HG03565 (cell line): ENCODE data around the gene SH2B3.

Source experiments
- ATAC-seq: cut with Tn5 transposase; IDR thresholded peaks from one replicate; pipeline ENCODE4 v1.9.1; 2021; ENCODE audit warnings: mild to moderate bottlenecking, moderate library complexity; ENCODE audit not compliant: unreplicated experiment

Gene SH2B3

DNA sequence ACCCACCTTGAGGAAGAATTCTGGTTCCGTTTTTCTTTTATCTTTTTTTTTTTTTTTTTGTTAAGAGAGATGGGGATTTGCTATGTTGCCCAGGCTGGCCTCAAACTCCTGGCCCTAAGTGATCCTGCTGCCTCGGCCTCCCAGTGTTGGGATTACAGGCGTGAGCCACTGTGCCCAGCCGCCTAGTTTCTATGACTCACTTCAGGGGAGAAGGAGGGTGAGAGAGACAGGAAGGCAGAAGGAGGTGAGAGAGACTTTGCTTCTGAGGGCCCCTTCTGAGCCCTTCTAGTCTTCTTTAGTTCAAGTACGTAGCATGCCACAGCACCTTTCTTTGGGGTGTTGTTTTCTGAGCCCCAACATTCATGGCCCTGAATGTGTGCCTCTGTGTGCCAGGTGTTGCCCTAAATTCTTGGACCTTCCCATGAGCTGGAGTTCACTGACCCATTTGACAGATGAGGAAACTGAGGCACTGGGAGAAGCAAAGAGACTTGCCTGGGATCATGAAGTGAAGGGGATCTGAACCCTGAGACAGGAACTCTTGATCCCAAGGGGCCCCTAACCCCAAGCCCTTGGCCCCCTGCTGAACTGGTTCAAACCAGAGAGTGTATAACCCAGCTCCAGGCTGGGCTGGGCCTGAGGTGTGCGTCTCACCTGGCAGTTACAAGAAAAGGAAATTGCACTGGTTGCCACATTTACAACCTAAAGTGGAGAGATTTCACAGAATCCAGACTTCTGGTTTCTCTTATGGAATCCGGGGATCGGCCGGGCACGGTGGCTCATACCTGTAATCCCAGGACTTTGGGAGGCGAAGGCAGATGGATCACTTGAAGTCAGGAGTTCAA is 20.8 kb downstream of the SH2B3 start:
- no peak for ATAC-seq

DNA sequence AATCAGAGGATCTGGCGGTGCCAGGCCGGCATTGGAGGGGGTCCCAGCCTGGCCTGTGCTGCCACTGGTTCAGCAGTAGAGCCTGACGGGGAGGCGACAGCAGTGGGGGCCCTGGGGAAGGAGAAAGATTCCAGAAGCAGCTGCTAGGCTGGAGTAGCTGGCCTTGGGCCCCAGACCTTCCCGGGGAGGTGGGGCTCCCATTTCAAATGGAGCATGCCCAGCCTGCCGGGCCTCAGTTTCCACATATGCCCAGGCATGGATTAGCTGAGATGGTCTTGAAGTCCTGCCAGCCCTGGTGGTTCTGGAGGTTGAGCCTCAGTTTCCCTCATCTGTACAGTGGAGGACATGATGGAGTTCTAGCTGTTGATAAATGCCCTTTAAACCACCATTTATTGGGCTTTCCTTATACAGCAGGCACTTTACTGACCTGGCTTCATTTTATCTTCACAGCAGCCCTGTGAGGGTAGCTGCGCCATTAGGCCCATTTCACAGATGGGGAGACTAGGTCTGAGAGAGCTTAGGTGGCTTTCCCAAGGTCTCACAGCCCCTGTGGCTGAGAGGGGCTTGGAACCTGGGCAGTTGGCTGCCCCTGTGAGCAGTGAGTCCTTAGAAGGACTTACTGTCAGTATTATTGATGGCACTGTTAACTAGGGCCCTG is 21.8 kb downstream of the SH2B3 start:
- no peak for ATAC-seq

DNA sequence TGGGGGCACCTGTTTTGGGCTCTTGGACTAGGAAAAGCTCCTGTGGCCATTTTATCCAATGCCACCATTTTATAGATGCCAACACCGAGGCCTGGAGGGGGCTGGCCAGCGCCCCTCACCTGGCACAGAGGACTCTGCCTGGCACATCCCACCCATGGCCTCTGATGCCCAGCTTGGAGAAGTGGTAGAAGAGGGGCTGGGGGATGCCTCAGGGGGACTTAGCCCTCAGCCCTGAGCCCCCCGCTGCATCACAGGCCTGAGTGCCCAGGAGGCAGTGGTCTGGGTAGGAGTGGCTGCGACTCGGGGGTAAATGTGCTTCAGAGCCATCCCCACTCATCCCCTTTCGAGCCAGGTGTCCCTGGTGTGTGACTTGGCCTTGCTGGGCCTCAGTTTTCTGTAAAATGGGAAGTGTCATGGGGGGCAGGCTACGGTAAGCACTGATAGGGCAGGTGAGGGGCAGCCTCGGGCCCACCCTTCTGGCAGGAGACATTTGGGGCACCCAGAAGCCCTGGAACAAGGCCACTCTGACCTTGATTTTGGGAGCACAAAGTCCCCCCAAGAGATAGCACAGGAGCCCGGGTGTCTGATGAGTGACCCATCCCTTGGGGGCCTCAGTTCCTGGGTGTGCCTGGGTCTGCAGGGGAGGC is 22.5 kb downstream of the SH2B3 start:
- no peak for ATAC-seq

DNA sequence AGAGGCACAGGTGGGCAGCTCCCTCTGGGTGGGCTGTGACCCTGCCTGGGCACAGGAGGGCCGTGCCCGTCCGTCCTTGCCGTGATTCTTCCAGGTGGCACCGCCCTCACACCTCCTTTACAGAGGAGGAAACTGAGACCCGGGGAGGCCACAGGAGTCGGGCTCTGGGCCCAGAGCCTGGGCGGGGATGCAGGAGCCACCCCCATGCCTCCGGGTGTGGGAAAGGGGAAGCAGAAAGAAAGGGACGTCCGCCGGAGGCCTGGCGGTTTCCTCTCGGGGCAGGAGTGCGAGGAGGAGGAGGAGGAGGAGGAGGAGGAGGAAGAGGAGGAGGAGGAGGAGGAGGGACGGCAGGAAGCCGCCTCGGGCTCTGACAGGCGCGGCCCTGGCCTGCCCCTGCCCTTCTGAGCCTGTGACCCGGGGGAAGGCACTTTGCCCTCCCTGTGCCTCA is 23.0 kb downstream of the SH2B3 start:
- no peak for ATAC-seq

DNA sequence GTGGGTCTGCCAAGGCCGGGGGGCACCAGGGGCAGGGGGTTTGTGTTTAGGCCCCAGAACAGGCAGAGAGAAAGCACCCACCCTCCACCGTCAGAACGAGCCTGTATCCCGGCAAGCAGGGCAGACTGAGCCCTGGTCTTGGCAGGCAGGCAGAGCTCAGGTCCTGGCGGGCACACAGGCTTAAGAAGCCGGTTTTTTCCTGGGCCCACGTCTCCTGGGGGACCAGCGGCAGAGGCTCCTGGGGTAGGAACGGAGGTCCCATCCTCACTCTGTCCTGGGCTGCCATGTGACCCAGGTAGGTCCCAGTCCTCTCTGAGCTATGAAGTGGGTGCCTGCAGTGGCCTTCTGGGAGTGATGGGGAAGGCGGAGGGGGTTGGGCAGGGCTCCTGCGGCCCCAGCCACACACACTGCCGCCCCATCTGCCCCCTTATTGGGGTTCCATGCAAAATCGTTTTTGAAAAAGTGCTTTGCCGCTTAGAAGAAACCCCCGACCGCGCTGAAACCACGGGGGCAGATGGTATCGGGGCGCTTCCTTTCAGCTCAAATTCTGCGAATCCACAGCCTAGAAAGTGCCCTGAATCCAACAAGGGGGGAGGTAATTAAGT is 24.2 kb downstream of the SH2B3 start:
- no peak for ATAC-seq

DNA sequence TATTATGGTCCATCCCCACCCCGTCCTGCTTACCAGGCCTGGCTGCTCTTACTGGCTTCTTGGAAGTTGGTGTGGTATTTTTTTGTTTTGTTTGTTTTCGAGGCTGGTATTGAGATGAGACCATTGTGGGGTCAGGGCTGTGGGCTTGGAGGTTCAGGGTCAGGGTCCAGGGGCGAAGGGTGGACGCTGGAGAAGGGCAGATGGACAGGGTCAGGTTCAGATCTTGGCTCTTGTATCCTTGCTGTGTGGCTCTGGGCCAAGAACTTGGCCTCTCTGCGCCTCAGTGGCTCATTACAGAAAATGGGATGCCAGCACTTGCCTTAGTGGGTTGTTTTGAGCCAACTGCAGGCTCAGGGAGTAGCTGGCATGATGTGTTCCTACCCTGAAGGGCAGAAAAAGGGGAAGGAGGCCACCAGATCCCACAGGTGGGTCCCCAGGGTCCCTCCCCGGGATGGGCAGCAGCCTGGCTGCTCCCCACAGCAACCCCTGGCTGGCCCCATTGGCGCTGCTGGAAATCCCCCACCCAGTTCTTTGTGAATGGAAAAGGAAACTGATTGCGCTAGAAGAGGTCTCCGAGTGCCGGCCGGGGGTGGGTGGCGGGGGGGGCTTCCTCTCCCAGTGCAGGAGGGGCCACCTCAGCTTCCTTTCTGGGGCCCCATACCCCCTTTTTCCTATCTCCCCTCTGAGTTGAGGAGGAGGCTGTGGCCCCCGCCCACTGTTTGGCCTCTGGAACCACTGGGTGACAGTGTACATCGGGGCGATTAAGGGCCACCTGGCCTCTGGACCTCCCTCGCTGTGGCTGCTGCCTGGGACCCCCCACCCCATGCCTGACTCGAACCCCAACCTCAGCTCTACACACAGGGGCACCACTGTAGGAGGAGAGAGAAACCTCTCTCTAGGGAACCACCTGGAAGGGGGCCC is 25.0 kb downstream of the SH2B3 start:
- ATAC-seq: no peak

DNA sequence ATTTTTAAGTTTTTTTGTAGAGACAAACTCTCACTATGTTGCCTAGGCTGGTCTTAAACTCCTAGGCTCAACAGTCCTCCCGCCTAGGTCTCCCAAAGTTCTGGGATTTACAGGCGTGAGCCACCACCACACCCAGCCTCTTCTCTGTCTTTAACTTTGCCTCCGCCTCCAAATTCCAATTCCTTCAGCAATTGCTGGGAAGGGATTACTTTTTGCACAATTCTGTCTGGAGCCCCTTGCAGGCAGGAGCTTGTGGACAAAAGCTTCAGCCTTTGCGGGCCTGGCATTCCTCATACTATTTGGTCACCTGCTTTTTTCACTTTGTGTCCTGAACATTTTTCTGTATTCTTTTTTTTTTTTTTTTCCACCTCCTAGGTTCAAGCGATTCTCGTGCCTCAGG is 26.0 kb downstream of the SH2B3 start:
- no peak for ATAC-seq

DNA sequence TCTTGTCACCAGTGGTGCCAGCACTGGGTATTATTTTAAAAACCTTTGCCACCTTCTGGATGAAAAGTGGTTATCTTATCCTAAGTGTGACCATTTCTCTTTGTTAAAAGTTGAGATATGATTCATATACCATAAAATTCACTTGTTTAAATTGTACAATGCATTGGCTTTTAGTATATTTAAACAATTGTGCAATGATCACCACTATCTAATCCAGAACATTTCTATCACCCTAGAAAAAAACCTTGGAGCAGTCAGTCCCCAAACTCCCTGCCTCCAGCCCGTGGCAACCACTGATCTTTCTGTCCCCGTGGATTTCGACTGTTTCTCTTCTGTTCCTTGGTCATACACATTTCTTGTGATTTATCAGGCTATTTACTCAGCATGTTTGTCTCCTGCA is 28.3 kb downstream of the SH2B3 start:
- ATAC-seq: no peak

DNA sequence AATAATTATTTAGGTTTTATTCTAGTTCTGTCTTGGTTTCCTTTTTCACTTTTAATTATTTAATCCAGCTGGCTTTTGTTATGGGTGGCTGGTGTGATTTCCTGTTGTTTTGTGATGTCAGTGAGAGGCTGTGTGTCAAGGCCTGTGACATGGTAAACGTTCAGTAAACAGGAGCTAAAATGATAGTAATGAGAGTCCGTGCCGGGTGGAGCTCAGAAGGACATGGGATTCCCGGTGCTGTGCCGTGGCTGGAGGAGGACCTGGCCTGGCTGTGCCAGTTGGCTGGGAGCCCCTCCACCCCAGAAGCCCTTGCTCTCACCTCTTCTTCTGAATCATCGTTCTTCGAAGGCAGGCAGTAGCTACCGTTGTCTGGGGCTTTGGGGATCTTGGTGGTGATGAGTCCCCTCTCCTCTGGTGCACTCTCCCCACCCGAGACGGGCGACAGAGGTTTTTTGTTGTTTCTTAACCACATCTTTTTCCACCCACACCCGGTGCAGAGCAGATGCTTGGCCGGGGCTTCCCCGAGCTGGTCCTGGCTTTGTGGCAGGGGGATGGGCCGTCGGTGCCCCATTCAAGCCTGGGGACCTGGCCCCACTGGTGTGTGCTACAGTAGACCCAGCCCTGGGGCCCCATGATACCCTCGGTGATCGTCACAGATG is 29.1 kb downstream of the SH2B3 start:
- peak; percentile 48 for ATAC-seq

DNA sequence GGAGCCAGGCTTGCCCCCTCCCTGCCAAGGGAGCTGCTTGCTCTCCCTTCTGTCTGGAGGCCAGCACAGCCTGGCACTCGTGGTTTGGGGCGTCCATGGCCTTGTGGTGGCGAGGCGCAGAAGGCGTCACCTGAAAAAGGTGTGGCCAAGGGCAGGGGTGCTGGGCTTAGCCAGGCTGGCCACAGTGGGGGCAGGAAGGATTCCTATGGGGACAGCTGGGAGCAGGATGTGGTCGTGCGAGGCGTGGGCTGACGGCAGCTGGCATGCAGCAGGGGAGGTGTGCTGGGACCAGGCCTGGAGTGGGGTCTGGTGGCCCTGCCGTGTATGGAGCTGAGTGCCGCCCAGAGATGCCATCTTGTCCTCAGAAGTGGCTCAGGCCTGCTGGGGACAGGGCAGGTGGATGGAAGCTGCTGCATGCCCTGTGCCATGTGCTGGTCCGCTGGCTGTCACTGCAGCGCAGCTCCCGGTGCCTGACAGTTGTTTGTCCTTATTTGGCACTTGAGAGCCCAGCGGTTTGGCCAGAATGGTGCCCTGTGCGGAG is 30.0 kb downstream of the SH2B3 start:
- ATAC-seq: no peak

DNA sequence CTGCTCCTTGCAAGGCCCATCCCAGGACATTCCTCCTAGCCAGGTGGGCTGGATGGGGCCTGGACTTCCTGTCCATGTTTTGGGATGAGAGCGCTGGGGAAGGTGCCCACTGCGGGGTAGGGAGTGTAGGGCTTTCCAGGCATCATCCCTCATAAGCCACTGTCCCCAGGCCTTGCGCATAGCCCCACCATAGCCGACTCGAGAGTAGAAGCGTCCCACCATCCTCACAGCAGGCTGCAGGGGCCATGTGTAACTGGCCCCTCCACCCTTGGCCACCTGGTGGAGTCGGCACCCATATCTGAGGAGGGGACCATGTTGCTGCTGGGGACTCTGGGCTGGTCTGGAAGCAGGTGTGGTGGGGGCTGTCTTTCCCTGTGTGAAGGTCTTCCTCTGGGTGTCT is 30.5 kb downstream of the SH2B3 start:
- no peak for ATAC-seq

DNA sequence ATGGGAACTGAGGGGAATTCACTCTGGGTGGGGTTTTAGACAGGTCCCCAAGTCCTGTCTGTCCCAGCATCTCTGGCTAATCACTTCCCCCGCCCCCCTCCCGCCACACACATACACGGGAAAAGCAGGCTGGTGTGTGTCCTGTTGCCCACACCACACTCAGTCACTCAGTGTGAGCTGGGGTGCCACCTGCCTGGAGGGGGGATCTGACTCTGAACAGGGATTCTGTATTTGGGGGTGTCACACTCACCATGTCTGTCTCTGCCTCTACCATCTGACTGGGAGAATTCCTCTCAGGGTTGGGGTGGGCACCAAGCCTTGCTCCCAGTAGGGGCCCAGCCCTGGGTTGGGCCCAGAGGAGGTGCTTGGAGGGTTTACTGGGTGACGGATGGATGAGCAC is 31.1 kb downstream of the SH2B3 start:
- ATAC-seq: no peak

DNA sequence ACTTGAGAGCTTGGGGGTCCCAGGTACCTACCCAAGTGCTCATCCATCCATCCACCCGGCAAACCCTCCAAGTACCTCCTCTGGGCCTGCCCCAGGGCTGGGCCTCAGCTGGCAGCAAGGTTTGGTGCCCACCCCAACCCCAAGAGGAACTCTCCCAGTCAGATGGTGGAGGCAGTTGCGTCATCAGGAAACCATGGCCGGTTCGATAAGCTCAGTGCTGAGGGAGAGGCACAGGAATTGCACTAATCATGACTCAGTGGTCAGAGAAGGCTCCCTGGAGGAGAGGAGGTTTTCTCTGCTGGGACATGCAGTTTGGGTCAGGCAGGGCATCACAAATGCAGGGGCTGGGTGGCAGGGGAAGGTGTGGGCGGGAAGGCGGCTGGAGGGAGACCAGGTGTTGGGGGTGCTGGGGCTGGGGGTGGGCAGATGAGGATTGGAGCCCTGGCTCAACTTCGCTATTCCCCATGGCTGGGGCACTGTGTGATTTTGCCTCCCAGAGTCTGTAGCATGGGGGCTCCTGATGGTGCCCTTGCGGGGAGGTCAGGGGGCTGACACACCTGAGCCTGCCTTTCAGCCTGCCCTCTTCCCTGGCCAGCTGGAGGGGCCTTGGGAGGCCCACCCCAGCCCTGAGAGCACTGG is 32.2 kb downstream of the SH2B3 start:
- ATAC-seq: no peak

DNA sequence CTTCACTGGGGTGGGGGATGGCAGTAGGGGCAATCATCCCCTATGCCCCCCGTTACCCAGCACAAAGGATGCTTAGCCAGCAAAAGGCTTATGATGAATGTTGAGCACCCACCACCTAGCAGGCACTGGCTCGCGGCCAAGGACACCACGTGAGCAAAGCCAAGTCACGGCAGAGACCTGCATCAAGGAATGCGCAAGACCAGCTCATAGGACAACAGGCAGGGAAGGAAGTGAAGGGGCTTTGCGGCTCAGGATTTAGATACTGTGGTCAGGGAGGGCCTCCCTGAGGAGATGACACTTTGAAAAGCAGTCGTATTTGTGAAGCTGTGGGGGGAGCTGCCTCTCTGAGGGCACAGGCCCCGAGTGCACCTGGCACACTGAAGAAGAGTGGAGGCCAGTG is 32.8 kb downstream of the SH2B3 start:
- ATAC-seq: no peak

DNA sequence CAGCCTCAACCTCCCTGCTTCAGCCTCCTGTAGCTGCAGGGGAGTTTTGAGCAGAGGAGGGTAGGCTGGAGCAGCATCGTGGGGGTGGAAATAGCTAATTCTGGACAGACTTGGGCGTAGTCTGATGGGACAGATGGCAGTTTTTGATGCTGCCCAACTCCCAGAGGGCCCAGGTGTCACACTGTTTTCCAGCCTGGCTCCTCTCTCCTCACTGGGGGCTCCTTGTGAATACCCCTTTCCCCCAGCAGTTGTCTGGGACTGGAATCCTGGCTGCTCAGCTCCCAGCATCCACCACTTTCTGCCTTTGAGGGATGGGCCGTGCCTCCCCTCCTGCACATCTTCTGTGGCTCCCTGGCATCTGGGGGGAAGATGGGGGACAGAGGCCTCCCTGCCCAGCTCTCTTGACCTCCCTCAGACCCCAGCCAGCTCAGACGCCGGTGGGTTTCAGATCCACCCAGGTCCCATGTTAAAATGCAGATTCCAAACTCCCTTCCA is 34.0 kb downstream of the SH2B3 start:
- ATAC-seq: no peak

DNA sequence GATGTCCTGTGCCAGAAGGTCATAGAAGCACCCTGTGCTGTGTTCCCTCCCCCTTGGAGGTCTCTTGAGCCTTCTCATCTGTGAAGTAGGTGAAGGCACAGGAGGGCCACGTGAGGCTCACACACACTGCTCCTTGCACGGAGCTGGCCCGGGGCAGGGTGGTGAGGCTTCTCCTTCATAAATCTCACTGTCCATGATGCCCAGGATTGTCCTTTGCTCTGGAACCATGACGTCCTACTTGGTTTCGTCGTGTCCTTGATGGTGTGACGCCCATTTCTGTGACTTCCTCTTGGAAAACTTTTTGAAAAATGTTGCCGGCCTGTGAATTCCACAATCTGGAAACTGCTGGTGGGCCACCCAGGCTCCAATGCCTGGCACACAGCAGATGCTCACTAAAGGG is 34.4 kb downstream of the SH2B3 start:
- no peak for ATAC-seq

DNA sequence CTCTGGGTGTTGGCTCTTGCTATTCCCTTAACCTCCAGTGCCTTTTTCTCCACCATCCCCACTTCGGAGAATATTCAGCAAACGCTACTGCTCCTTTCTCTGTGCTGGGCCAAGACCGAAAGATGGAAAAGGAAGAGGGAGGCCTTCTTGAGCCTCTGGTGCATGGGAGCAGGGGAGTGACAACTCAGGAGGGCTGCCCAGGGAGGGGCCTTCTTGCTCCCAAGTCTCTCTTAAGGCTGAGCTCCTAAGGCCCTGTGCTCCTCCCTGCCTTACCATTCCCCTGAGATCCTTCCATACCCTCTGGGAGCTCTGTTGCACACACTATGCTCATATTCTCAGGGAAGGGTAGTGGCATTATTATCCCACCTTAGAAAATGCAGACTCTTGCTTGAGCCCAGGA is 34.9 kb downstream of the SH2B3 start:
- no peak for ATAC-seq

DNA sequence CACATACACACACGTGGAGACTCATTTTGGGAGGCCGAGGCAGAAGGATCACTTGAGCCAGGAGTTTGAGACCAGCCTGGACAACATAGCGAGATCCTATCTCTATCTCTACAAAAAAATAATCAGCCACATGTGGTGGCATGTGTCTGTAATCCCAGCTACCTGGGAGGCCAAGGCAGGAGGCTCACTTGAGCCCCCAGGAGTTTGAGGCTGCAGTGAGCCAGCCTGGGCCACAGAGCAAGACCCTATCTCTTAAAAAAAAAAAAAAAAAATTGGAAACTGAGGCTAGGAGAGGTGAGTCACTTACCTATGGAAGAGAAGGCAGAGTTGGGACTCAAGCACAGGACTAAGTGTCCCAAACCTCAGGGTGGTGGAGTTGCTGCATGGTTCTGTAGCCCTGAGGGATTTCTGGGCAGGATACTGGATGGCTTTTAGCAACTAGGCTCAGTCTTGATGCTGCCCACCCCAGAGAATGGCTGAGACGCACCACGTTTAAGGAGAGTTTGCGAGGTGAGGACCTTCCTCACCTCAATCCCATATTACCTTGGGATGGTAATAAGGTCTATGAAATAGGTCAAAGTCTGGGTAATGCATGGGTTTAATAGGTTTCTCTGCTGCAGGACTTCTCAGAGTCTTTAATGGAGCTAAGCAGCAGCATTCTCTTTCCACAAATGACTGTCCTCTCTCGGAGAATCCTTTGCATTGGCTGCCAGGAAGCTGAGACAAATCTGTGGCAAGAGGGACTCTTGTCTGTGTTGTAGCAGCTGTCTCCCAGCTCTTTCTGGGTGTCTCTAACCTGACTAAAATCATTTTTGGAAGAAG is 35.6 kb downstream of the SH2B3 start:
- no peak for ATAC-seq
